GM19351 (cell line): ENCODE data around the gene PDF.
"Not testable (repeated sequence)": the region's sequence is repeated elsewhere in the genome, so short reads cannot be mapped to it uniquely, and the experiment has no call there.

Source experiments
- ATAC-seq: cut with Tn5 transposase; IDR thresholded peaks from one replicate; pipeline ENCODE4 v1.9.1; 2021; ENCODE audit warnings: mild to moderate bottlenecking, moderate library complexity; ENCODE audit not compliant: unreplicated experiment

Gene PDF

GRCh38 chr16:69330286-69331109 is at the start of gene PDF:
Gene PDF, minus strand, starts transcription at chr16:69330588. Its CDS starts 18 bp downstream, at chr16:69330570.
- ATAC-seq: peak; percentile 91

DNA sequence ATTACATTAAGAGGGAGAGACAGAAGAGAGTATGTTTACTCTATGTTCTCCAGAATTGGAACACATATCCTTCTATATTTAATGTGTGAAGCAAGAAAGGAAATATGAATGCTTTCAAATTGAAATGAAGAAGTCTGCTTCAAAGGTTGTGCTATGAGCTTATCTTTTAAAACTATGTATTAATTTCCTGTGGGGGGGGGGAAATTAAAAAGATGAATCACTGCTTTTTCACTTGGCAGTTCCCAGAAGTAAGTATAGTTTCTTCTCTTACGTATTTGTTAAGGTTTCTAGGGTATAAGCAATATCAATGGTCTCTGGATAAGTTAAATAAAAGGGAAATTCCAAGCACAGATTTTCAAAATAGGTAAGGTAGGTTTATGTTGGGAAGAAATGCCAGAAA is 48.4 kb upstream of the PDF start:
- ATAC-seq: no peak

- ATAC-seq: no peak
Observed at GRCh38 chr16:69378036-69378435, 47.6 kb upstream of the PDF start.

DNA sequence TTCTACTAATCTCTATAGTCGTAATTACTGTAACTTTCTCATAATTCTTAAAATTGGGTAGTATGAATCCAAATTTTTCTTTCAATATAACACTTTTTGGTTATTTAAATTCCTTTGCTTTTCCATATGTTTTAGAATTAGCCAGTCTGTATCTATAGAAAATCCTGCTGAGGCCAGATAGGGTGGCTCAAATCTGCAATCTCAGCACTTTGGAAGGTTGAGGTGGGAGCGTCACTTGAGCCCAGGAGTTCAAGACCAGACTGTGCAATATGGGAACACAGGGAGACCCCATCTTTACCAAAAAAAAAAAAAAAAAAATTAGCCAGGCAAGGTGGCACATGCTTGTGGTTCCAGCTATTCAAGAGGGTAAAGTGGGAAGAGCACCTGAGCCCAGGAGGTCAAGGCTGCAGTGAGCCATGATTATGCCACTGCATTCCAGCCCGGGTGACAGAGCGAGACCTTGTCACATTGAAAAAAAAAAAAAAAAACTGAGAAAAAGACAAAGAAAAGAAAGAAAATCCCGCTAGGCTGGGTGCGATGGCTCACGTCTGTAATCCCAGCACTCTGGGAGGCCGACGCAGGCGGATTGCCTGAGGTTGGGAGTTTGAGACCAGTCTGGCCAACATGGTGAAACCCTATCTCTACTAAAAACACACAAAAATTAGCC is 46.1 kb upstream of the PDF start:
- ATAC-seq: no peak

- no peak for ATAC-seq
Observed at GRCh38 chr16:69373019-69373418, 42.6 kb upstream of the PDF start.

DNA sequence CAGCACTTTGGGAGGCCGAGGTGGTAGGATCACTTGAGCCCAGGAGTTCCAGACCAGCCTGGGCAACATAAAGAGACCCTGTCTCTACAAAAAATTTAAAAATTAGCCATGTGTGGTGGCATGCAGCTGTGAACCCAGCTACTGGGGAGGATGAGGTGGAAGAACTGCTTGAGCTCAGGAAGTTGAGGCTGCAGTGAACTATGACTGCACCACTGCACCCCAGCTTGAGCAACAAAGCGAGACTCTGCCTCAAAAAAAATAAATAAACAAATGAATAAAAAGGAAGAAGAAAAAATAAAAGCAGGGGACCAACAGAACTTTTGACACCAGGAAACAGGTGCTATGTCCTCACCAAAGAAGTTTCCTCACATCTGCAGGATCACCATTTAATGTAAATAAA is 41.2 kb upstream of the PDF start:
- no peak for ATAC-seq

GRCh38 chr16:69368866-69369265 is 38.5 kb upstream of the PDF start:
- ATAC-seq: no peak

DNA sequence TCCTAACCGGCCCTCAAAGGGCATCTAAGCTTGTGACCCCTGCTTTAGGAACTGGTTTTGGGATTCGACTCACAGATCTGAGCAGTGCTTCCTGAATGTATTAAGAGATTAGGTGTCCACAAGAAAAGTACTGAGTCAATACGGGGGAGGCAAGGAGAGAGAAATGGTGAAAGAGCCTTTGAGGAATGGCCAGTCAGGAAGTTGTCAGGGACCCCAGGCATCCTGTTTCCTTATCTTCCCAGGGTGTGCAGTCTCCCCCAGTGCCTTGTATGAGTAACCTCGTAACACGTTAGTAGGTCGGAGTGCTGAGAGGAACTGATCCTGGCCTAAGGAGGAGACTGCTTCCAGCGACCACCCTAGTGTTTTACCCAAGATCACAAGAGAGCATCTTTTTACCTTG is 37.6 kb upstream of the PDF start:
- no peak for ATAC-seq

- ATAC-seq: no peak
Observed at GRCh38 chr16:69366431-69366830, 36.0 kb upstream of the PDF start.

- ATAC-seq: no peak
Observed at GRCh38 chr16:69365901-69366300, 35.5 kb upstream of the PDF start.

DNA sequence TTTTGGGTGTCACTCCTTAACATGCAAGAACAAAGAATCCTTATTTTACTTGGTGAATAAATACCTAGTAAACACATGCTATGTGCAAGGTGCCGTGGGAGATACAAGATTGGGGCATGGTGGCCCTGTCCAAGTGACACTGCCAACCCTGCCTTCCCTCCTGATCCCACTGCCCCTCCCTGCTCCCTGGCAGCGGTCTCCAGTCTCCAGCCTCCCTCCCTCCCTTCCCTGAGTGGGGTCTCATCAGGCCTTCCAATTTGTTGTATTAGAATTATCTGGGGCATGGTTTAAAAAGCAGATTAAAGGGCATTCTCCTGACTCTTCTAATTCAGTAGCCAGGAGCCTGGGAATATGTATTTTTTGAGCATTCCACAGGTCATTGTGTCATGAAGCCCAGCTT is 33.7 kb upstream of the PDF start:
- no peak for ATAC-seq

DNA sequence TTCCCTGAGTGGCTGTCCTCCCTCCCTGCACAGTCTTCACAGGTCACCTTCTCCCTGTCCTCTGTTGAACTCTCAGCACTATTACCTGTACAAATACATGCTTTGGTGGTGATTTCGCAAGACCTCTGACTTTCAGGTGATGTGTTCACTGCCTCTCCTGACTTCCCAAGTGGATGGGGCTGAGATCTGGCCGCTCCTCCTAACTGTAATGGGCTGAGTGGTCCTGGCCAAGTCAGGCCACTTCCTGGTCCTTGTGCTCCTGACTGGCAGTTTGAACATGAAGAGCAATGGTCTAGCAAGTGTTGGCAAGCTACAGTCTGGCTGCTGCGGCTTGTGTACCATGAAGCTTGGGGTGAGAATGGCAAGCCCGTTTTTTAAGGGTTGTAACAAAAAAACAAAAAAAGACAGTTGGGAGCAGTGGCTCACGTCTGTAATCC is 32.9 kb upstream of the PDF start:
- ATAC-seq: no peak

GRCh38 chr16:69360070-69360469 is 29.7 kb upstream of the PDF start:
- not testable (repeated sequence) for ATAC-seq

- no peak for ATAC-seq
Observed at GRCh38 chr16:69351309-69352027, 21.1 kb upstream of the PDF start, which contains the start of gene TMED6. Gene TMED6, minus strand, starts transcription at chr16:69351786. Its CDS starts 33 bp downstream, at chr16:69351753.

GRCh38 chr16:69350536-69351133 is 20.2 kb upstream of the PDF start:
- ATAC-seq: no peak

GRCh38 chr16:69349536-69349935 is 19.1 kb upstream of the PDF start:
- ATAC-seq: no peak

DNA sequence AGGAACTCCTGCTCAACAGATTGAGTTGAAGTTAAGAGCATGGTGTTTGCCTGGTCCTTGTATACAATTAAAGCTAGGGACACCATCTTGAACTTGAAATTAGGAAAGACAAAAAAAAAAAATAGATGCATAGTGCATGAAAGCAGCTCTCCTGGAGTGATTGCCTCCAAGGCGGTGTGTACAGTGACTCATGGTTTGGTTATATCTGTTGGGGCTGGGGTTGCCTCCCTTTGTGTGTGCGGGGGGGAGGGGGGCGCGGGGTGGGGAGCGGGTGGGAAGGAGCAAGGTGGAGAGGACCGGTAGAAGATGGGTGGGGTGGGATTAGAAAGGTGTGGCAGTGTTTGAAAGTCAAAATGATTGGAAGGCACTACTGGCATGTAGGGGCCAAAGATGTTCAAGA is 17.8 kb upstream of the PDF start:
- no peak for ATAC-seq

DNA sequence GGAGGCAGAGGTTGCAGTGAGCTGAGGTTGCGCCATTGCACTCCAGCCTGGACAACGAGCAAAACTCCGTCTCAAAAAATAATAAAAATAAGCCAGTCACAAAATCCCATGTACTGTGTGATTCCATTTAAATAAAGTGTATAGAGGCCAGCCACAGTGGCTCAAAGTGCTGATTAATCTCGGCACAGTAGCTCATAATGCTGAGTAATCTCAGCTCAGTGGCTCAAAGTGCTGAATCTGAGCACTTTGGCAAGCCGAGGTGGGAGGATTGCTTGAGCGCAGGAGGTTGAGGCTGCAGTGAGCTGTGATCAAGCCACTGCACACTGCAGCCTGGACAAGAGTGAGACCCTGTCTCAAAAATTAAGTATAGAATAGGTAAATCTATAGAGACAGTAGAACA is 16.3 kb upstream of the PDF start:
- ATAC-seq: no peak

DNA sequence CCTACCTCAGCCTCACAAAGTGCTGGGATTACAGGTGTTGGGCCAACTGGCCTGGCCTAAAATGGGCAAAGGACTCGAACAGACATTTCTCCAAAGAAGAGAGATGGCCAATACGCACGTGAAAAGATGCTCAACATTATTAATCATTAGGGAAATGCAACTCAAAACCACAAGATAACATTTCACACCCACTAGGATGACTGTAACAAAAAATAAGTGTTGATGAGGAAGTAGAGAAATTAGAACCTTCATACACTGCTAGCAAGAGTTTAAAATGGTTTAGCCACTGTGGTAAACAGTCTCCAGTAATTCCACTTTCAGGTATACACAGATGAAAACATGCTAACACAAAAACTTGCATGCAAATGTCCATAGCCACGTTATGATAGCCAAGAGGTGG is 15.5 kb upstream of the PDF start:
- ATAC-seq: no peak

DNA sequence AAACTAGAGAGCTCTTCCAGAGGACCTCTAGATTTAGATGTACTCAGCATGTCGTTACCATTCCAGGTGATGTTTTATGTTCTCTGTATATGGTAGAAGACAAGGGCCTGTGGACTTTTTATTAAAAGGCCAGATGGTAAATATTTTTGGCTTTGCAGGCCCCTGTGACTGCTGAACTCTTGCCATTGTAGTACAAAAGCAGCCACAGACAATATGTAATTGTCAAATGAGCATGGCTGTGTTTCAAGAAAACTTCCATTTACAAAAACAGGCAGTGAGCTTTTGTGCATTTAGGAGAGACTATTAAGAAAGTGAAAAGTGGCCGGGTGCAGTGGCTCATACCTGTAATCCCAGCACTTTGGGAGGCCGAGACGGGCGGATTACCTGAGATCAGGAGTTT is 13.8 kb upstream of the PDF start:
- ATAC-seq: no peak

GRCh38 chr16:69340095-69340644 is 9.8 kb upstream of the PDF start:
- no peak for ATAC-seq
